ENCODE data around the gene SNCB. TPM values are rescaled to one million over a fixed set of nuclear protein-coding genes. Genes with fewer than 3 reads are reported as not detected.

SNCB gene
- total RNA-seq, 1 experiment from 2014 or later: 6.8 TPM

- TF ChIP-seq PRDM15 (CRISPR knock-in tag; IDR thresholded peaks at IDR 0.05) (no peak), ZNF121 (CRISPR knock-in tag; IDR thresholded peaks at IDR 0.05) (peak; percentile 76; the same call in 1 of the 2 replicates), CTCF (IDR thresholded peaks at IDR 0.05) (peak; percentile 75), IRF2 (CRISPR knock-in tag; IDR thresholded peaks at IDR 0.05; ENCODE audit: borderline replicate concordance, low read depth) (no peak), NR2C2 (CRISPR knock-in tag; IDR thresholded peaks at IDR 0.05) (no peak), ERG (CRISPR knock-in tag; IDR thresholded peaks at IDR 0.05) (no peak), SP1 (CRISPR knock-in tag; conservative IDR thresholded peaks at IDR 0.05) (0 out of 2 replicates have a peak, but pooled peaks have one; percentile 23), ETV6 (CRISPR knock-in tag; IDR thresholded peaks at IDR 0.05) (no peak), ZSCAN18 (CRISPR knock-in tag; IDR thresholded peaks at IDR 0.05) (no peak), MYBL2 (CRISPR knock-in tag; IDR thresholded peaks at IDR 0.05) (no peak), FOXP1 (CRISPR knock-in tag; IDR thresholded peaks at IDR 0.05; ENCODE audit: borderline replicate concordance) (peak; percentile 43; the same call in 1 of the 2 replicates)
Observed at GRCh38 chr5:176658007-176658599, 27.8 kb upstream of the SNCB start (continued).

GRCh38 chr5:176656467-176656990 lies 26.2 kb upstream of the SNCB start:
- no peaks in the 10 kb centered on the region for H3K27me3 Mint-ChIP-seq (ENCODE audit: low read depth)
- H3K4me3 Mint-ChIP-seq: no peak overlapping the region
- CTCF ChIA-PET: interaction anchor here (1.7 to 6.2 kb wide), 7 partner anchors 7 to 456 kb away, joined by 6 to 233 read pairs (median 19); partner anchors contain the start of genes HK3 and TSPAN17
- DNase-seq (ENCODE audit: low spot score) (no peak), ATAC-seq (no peak)
- H3K27ac Mint-ChIP-seq: no peak overlapping the region
- H3K9me3 Mint-ChIP-seq: no peaks in the 10 kb centered on the region
- H3K4me1 Mint-ChIP-seq: peaks cover 6% of the 10 kb centered on the region; the same call in 1 of the 2 replicates
- no peaks in the 10 kb centered on the region for H3K36me3 Mint-ChIP-seq
- POLR2A ChIA-PET: no interaction called here
- TF ChIP-seq ZNF671 (CRISPR knock-in tag; IDR thresholded peaks at IDR 0.05) (no peak), NR2C2 (CRISPR knock-in tag; IDR thresholded peaks at IDR 0.05) (no peak), ZNF512 (CRISPR knock-in tag; IDR thresholded peaks at IDR 0.05; ENCODE audit: borderline replicate concordance) (no peak), MLX (CRISPR knock-in tag; IDR thresholded peaks at IDR 0.05) (no peak), ZMAT4 (CRISPR knock-in tag; IDR thresholded peaks at IDR 0.05) (no peak), E2F5 (CRISPR knock-in tag; IDR thresholded peaks at IDR 0.05) (no peak), MXD4 (CRISPR knock-in tag; IDR thresholded peaks at IDR 0.05; ENCODE audit: borderline replicate concordance) (no peak), E2F4 (CRISPR knock-in tag; IDR thresholded peaks at IDR 0.05; ENCODE audit: borderline replicate concordance, low read depth) (no peak), ZNF396 (CRISPR knock-in tag; IDR thresholded peaks at IDR 0.05; ENCODE audit: borderline replicate concordance) (no peak), SP1 (CRISPR knock-in tag; conservative IDR thresholded peaks at IDR 0.05) (no peak), CBFB (CRISPR knock-in tag; IDR thresholded peaks at IDR 0.05; ENCODE audit: low read depth) (no peak), NFYB (CRISPR knock-in tag; conservative IDR thresholded peaks at IDR 0.05; ENCODE audit: low read depth) (no peak)
